Naive B cell (primary cell): ENCODE measurements around the gene RNU7-1. TPM values are rescaled to one million over a fixed set of nuclear protein-coding genes. Genes with fewer than 3 reads are reported as not detected.

Experiments
- ATAC-seq, 2 donors: fragments of 150-1000 bp; cut with Tn5 transposase; 2 replicates each; pipeline ENCODE4 v1.10.0; 2021; ENCODE audit warnings: low read depth in 2 of 2, mild to moderate bottlenecking in 2 of 2, moderate library complexity in 2 of 2
- DNase-seq: peaks from one replicate; pipeline ENCODE4 v3.0.0; 2022
- H3K27ac Mint-ChIP-seq, 6 donors: one replicate each; pipeline ENCODE4 v1.8.0; 2020 to 2022; ENCODE audit warnings: mild to moderate bottlenecking in 6 of 6, mixed read lengths in 6 of 6, moderate library complexity in 5 of 6, inconsistent platforms in 2 of 6
- H3K27me3 Mint-ChIP-seq, 3 donors: one replicate each; pipeline ENCODE4 v1.8.0; 2021 to 2022; ENCODE audit warnings: mixed read lengths in 3 of 3, mild to moderate bottlenecking in 1 of 3
- H3K36me3 Mint-ChIP-seq, 2 donors: one replicate each; pipeline ENCODE4 v1.8.0; 2020 to 2022; ENCODE audit warnings: mixed read lengths in 2 of 2, inconsistent platforms in 1 of 2, mild to moderate bottlenecking in 1 of 2
- H3K4me1 Mint-ChIP-seq, 3 donors: one replicate each; pipeline ENCODE4 v1.8.0; 2020 to 2022; ENCODE audit warnings: mixed read lengths in 3 of 3, inconsistent platforms in 1 of 3, mild to moderate bottlenecking in 1 of 3, moderate library complexity in 1 of 3
- H3K4me3 Mint-ChIP-seq, 8 donors: one replicate each; pipeline ENCODE4 v1.8.0; 2020 to 2022; ENCODE audit warnings: mild to moderate bottlenecking in 8 of 8, mixed read lengths in 8 of 8, moderate library complexity in 8 of 8, inconsistent platforms in 2 of 8
- H3K9me3 Mint-ChIP-seq, 7 donors: one replicate each; pipeline ENCODE4 v1.8.0; 2020 to 2022; ENCODE audit warnings: mixed read lengths in 7 of 7, mild to moderate bottlenecking in 5 of 7, inconsistent platforms in 2 of 7, moderate library complexity in 1 of 7
- polyA plus RNA-seq, 6 donors: library from polyadenylated mRNA; unstranded; fragments of 300-500 nt; fragmentation: Illumina TruSeq; gene quantifications; one replicate each; pipeline ENCODE4 v1.2.3, GENCODE V29; 2021; ENCODE audit warnings: low read depth in 6 of 6

RNU7-1 gene
- polyA plus RNA-seq, 6 donors from 2014 or later, result not detected

- Mint-ChIP-seq H3K9me3 (no peaks in the 10 kb centered on the region), H3K4me1 (peaks cover 11 to 18% (median 14%) of the 10 kb centered on the region in 3 donors), H3K27me3 (no peaks in the 10 kb centered on the region), H3K27ac (peak overlapping the region in 3 of 6 donors; percentile 59 to 71 (median 65)), H3K4me3 (no peak overlapping the region), H3K36me3 (peaks cover 6 to 10% of the 10 kb centered on the region in 2 donors)
- DNase-seq (no peak), ATAC-seq (no peak)
These were observed 34.0 kb downstream of the RNU7-1 start for GRCh38 chr12:6977653-6978052.

- no peaks in the 10 kb centered on the region for H3K27me3 Mint-ChIP-seq
- no peak for DNase-seq
- no peaks in the 10 kb centered on the region for H3K9me3 Mint-ChIP-seq
- ATAC-seq, result no peak
- H3K27ac Mint-ChIP-seq, result no peak overlapping the region
- H3K4me1 Mint-ChIP-seq, result peaks cover 6 to 14% (median 11%) of the 10 kb centered on the region in 3 donors
- H3K4me3 Mint-ChIP-seq, result no peak overlapping the region
- H3K36me3 Mint-ChIP-seq, result peaks cover 6 to 10% of the 10 kb centered on the region in 2 donors
These were observed 34.6 kb downstream of the RNU7-1 start for GRCh38 chr12:6978188-6978587.

DNA sequence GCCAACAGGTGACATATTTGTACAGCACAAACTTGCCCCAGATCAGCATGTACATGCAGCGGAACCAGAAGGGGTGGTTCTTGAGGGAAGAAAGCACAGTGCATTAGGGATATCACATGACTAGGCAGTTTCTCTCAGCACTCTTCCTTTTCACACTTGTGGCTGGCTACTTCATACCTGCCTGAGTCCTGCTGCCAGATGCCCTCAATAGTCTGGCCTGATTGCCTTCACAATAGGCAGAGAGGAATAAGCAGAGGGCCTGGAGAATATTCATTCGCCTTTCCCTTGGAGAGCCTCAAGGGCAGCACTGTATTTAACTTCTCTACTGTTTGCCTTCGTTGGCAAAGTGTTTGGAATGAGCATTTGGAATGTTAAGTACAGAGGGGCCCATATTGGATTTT, 35.0 kb downstream of the RNU7-1 start:
- Mint-ChIP-seq H3K4me1 (peaks cover 3 to 10% (median 9%) of the 10 kb centered on the region in 3 donors), H3K9me3 (no peaks in the 10 kb centered on the region), H3K27ac (no peak overlapping the region), H3K4me3 (no peak overlapping the region), H3K36me3 (peaks cover 6 to 10% of the 10 kb centered on the region in 2 donors), H3K27me3 (no peaks in the 10 kb centered on the region)
- ATAC-seq, result no peak
- DNase-seq, result no peak

DNA sequence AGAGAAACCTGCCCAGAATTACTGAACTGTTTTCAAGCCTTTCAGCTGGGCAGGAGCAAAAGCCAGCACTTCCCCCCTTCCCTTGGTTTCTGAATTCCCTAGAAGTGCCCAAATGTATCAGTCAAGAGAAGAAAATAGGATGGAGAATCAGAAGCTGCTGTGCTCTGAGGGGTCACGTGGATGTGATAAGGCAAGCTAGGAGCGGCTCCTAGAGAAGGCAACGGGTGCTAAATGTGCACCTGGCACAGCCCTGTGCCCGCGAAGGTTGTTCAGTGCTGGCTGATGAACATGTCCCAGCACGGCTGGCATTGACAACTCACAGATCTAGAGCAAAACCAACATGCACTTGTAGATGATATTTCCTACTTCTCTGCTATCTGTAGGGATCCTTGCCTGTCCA, 35.4 kb downstream of the RNU7-1 start:
- Mint-ChIP-seq H3K27ac (peak overlapping the region in 2 of 6 donors; percentile 7 to 65), H3K27me3 (no peaks in the 10 kb centered on the region), H3K9me3 (no peaks in the 10 kb centered on the region), H3K36me3 (peaks cover 6 to 10% of the 10 kb centered on the region in 2 donors), H3K4me1 (peaks cover 3 to 5% (median 5%) of the 10 kb centered on the region in 3 donors), H3K4me3 (no peak overlapping the region)
- no peak for ATAC-seq
- DNase-seq, result no peak

DNA sequence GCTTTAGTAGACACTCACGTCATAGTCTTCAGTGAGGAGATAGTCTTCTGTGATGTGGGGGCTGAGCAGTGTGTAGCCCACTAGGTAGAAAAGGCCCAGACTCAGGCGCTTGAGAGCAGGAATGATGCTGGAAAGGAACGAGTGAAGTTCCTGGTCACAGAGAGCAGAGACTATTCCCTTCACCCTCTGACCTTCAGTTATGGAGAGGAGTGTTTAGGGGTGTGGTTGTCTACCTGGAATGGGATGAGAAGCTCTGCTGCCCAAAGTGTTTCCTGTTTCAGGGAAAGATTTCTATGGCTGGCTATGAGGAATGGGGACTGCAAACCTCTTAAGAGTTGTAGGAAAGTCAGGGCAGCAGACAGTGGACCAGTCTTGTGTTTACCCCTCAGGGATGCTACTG, 35.8 kb downstream of the RNU7-1 start:
- H3K36me3 Mint-ChIP-seq, result peaks cover 6 to 10% of the 10 kb centered on the region in 2 donors
- H3K4me3 Mint-ChIP-seq, result no peak overlapping the region
- H3K27ac Mint-ChIP-seq, result peak overlapping the region in 2 of 6 donors; percentile 7 to 65
- ATAC-seq (no peak), DNase-seq (no peak)
- H3K4me1 Mint-ChIP-seq, result peaks cover 3 to 5% (median 3%) of the 10 kb centered on the region in 3 donors
- no peaks in the 10 kb centered on the region for H3K27me3 Mint-ChIP-seq
- no peaks in the 10 kb centered on the region for H3K9me3 Mint-ChIP-seq

- no peak for DNase-seq
- Mint-ChIP-seq H3K36me3 (peaks cover 6 to 10% of the 10 kb centered on the region in 2 donors), H3K4me1 (peaks cover 3 to 5% (median 3%) of the 10 kb centered on the region in 3 donors), H3K4me3 (no peak overlapping the region), H3K27me3 (no peaks in the 10 kb centered on the region), H3K27ac (peak overlapping the region in 1 of 6 donors; percentile 25), H3K9me3 (no peaks in the 10 kb centered on the region)
- ATAC-seq, result no peak
These were observed 36.5 kb downstream of the RNU7-1 start for GRCh38 chr12:6980075-6980474.

GRCh38 chr12:6980740-6981139, 37.1 kb downstream of the RNU7-1 start:
- ATAC-seq (no peak), DNase-seq (no peak)
- no peak overlapping the region for H3K4me3 Mint-ChIP-seq
- H3K9me3 Mint-ChIP-seq, result no peaks in the 10 kb centered on the region
- peaks cover 6 to 10% of the 10 kb centered on the region in 2 donors for H3K36me3 Mint-ChIP-seq
- no peak overlapping the region for H3K27ac Mint-ChIP-seq
- peaks cover 3 to 5% (median 3%) of the 10 kb centered on the region in 3 donors for H3K4me1 Mint-ChIP-seq
- no peaks in the 10 kb centered on the region for H3K27me3 Mint-ChIP-seq

GRCh38 chr12:6981152-6982052, 37.8 kb downstream of the RNU7-1 start:
- Mint-ChIP-seq H3K4me1 (peaks cover 0 to 5% (median 3%) of the 10 kb centered on the region in 3 donors), H3K4me3 (no peak overlapping the region), H3K9me3 (no peaks in the 10 kb centered on the region), H3K36me3 (peaks cover 6 to 10% of the 10 kb centered on the region in 2 donors), H3K27ac (peak overlapping the region in 1 of 6 donors; percentile 12), H3K27me3 (no peaks in the 10 kb centered on the region)
- no peak for DNase-seq
- ATAC-seq, result no peak

DNA sequence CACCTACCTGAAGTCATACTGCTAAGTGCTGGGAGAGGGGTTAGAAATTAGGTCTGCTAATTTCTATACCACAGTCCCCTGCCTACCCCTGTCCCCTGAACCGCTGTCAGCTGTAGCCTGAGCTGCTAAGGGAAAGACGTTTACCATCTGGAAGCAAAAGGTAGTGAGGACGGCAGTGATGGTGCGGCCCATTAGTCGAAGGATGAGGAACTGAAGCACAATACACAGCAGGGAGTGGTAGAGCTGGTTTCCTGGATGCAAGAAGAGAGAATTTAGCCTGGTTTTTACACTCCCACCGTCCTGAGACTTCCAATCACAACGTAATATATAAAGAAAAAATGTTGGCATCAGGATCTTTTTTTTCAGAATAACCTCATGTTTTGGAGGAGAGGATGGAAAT, 38.9 kb downstream of the RNU7-1 start:
- Mint-ChIP-seq H3K9me3 (no peaks in the 10 kb centered on the region), H3K4me1 (peaks cover 0 to 3% (median 2%) of the 10 kb centered on the region in 3 donors), H3K27me3 (no peaks in the 10 kb centered on the region), H3K27ac (no peak overlapping the region), H3K36me3 (peaks cover 0 to 10% of the 10 kb centered on the region in 2 donors), H3K4me3 (no peak overlapping the region)
- no peak for DNase-seq
- no peak for ATAC-seq

DNA sequence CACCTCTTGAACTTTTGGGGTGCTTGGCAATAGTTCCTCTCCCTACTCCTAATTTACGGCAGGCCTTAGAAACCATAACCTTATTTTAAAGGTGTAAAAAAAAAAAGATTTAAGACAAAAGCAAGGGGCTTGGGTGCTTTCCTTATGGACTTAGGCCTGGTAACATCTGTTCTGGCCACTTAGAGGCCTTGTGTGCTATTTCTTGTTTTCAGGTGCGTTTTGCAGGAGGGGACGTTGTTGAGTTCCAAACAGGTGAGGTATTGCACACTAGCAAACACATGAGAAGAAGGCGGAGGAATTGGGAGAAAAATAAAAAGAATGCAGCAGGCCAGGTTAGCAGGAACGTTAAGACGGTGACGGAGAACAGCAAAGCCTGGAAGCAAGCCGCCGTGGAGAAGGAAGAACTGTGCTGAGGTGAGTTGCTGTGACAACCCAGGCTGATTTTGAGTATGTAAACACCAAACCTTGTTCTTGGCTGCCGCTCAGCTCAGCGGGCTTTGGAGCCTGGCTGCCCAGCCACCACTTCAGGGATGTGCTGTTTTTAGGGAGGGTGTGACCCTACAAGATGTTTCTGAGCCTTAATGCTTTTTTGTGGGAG, 44.4 kb downstream of the RNU7-1 start:
- DNase-seq, result no peak
- peaks cover 0 to 4% (median 0%) of the 10 kb centered on the region in 3 donors for H3K4me1 Mint-ChIP-seq
- H3K36me3 Mint-ChIP-seq, result peaks cover 4 to 7% of the 10 kb centered on the region in 2 donors
- peak overlapping the region in 3 of 6 donors; percentile 16 to 49 (median 46) for H3K27ac Mint-ChIP-seq
- H3K9me3 Mint-ChIP-seq, result no peaks in the 10 kb centered on the region
- H3K27me3 Mint-ChIP-seq, result no peaks in the 10 kb centered on the region
- no peak for ATAC-seq
- no peak overlapping the region for H3K4me3 Mint-ChIP-seq

Other genes with a start within 250 kb of the RNU7-1 start
- gene PIANP, start 243.0 kb upstream of the RNU7-1 start, polyA plus RNA-seq, result not detected
- gene COPS7A, start 219.8 kb upstream of the RNU7-1 start, polyA plus RNA-seq, result 10 to 100 TPM; 26.4 to 43.9 (median 34.4) TPM
- 100 to 1,000 TPM; 128 to 167 (median 150) TPM for gene MLF2, start 190.7 kb upstream of the RNU7-1 start, polyA plus RNA-seq
- gene PTMS, start 177.5 kb upstream of the RNU7-1 start, polyA plus RNA-seq, result under 1 TPM in 1 of 6 donors, not detected in 5; 0.38 TPM
- gene LAG3, start 171.3 kb upstream of the RNU7-1 start, polyA plus RNA-seq, result under 1 TPM in 2 of 6 donors, not detected in 4; 0.16 to 0.17 TPM
- gene CD4, start 154.3 kb upstream of the RNU7-1 start, polyA plus RNA-seq, result 1 to 10 TPM in 3 of 6 donors, under 1 TPM in 3; 0.29 to 1.7 (median 1.1) TPM
- not detected for gene GPR162, start 122.0 kb upstream of the RNU7-1 start, polyA plus RNA-seq
- not detected for gene P3H3, start 115.4 kb upstream of the RNU7-1 start, polyA plus RNA-seq
- gene GNB3, start 102.9 kb upstream of the RNU7-1 start, polyA plus RNA-seq, result not detected
- gene CDCA3, start 92.5 kb upstream of the RNU7-1 start, polyA plus RNA-seq, result 1 to 10 TPM in 1 of 6 donors, under 1 TPM in 3, not detected in 2; 0.74 to 1.0 (median 0.89) TPM
- 10 to 100 TPM; 28.5 to 45.1 (median 35.4) TPM for gene USP5, start 91.7 kb upstream of the RNU7-1 start, polyA plus RNA-seq
- gene TPI1, start 76.3 kb upstream of the RNU7-1 start, polyA plus RNA-seq, result 100 to 1,000 TPM; 294 to 712 (median 357) TPM
- 10 to 100 TPM in 2 of 6 donors, 1 to 10 TPM in 4; 7.9 to 15.5 (median 8.9) TPM for gene SPSB2, start 70.5 kb upstream of the RNU7-1 start, polyA plus RNA-seq
- 1 to 10 TPM; 4.1 to 8.7 (median 7.1) TPM for gene LRRC23, start 39.0 kb upstream of the RNU7-1 start, polyA plus RNA-seq
- gene ENO2, start 29.2 kb upstream of the RNU7-1 start, polyA plus RNA-seq, result 1 to 10 TPM; 3.8 to 8.4 (median 5.9) TPM
- gene ATN1, start 15.9 kb upstream of the RNU7-1 start, polyA plus RNA-seq, result 1 to 10 TPM in 3 of 6 donors, under 1 TPM in 2, not detected in 1; 0.57 to 2.2 (median 1.1) TPM
- 100 to 1,000 TPM; 126 to 211 (median 194) TPM for gene C12orf57, start 206 bp downstream of the RNU7-1 start, polyA plus RNA-seq
- 1,000 to 10,000 TPM in 1 of 6 donors, 100 to 1,000 TPM in 5; 398 to 1,059 (median 612) TPM for gene PTPN6, start 7.5 kb downstream of the RNU7-1 start, polyA plus RNA-seq
- gene PHB2, start 26.8 kb downstream of the RNU7-1 start, polyA plus RNA-seq, result 100 to 1,000 TPM; 107 to 127 (median 114) TPM
- 10 to 100 TPM; 69.7 to 82.7 (median 80.4) TPM for gene EMG1, start 27.1 kb downstream of the RNU7-1 start, polyA plus RNA-seq
- 10 to 100 TPM; 14.4 to 30.7 (median 16.7) TPM for gene LPCAT3, start 74.7 kb downstream of the RNU7-1 start, polyA plus RNA-seq
- under 1 TPM in 1 of 6 donors, not detected in 5; 0.12 TPM for gene C1S, start 116.9 kb downstream of the RNU7-1 start, polyA plus RNA-seq
- 1 to 10 TPM in 4 of 6 donors, under 1 TPM in 1, not detected in 1; 0.95 to 3.1 (median 1.9) TPM for gene C1R, start 148.6 kb downstream of the RNU7-1 start, polyA plus RNA-seq
- 1 to 10 TPM; 2.4 to 9.6 (median 3.5) TPM for gene C1RL, start 165.4 kb downstream of the RNU7-1 start, polyA plus RNA-seq
- gene RBP5, start 185.1 kb downstream of the RNU7-1 start, polyA plus RNA-seq, result under 1 TPM in 1 of 6 donors, not detected in 5; 0.51 TPM
- gene CLSTN3, start 186.6 kb downstream of the RNU7-1 start, polyA plus RNA-seq, result 1 to 10 TPM in 5 of 6 donors, not detected in 1; 1.7 to 3.4 (median 2.9) TPM
- gene PEX5, start 245.9 kb downstream of the RNU7-1 start, polyA plus RNA-seq, result 10 to 100 TPM in 4 of 6 donors, 1 to 10 TPM in 2; 8.3 to 15.3 (median 12.3) TPM